NCI-H128 (cell line): ENCODE data around the gene GCAT.
A peak's percentile ranks its signal among the peaks of the same experiment; 100 is the strongest.

Experiments
- DNase-seq: peaks from one replicate; lab custom pipeline; 2025; ENCODE audit not compliant: unreplicated experiment; lab: John Stamatoyannopoulos, UW

The GCAT gene

DNA sequence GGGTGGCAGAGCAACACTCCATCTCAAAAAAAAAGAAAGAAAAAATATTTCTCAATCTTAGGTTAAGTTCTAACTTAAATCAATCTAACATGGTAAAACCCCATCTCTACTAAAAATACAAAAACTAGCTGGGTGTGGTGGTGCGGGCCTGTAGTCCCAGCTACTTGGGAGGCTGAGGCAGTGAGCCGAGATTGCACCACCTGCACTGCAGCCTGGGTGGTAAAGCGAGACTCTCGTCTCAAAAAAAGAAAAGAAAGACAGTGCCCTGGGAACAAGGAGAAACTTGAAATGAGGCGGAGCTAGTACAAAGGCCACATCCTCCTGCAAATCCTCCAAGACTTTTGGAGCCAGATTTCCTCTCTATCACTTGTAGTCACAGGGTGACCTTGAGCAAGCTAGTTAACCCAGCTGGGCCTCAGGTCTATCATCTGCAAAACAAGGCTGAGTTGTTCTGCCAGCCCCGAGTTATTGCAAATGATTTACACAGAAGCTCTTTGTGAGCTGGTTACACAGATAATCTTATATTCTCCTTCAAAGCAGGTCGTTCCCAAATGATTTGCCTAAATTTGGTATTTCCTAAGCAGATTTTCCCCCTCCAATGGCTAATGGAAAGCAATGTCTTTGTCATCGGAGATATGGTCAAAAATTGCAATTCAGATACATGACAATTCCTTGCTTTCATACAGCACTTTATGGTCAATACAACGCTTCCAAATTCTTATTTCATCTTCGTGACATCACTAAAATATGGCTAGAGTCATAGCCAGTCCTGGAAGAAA, 34.5 kb downstream of the GCAT start:
- no peak for DNase-seq

DNA sequence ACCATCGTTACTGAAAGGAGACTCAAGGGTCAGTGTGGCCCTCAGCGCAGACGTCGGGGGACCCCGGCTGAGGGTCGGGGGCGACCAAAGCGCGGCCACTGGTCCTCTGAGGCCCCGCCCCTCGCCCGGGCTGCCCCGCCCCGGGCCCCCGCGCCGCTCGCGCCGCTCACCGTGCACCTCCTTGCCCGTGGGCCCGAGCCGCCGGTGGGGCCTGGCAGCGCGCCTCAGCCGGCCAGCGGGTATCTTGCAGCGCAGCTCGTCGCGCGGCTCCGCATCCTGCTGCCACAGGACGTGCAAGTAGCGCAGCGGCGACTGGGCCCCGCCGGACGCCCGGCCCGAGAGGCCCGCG, 36.0 kb downstream of the GCAT start:
- DNase-seq: no peak

DNA sequence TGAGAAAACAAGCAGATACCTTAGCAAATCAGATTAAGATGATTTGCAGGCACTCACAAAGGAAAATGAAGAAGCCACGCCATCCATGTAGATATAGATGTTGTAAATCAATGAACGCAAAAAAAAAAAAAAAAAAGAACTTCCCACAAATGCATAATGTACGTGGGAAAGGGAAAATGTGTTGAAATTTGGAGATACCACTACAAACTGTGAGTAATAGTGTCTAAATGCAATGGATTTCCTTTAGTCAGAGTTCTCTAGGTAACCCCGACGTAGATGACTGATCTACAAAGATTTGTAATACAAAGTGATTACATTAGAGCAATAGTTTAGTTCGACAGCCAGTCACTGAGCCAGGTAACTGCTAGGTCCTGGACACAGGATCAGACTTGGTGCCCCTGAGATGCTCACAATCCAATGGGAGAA, 37.2 kb downstream of the GCAT start:
- DNase-seq: no peak

DNA sequence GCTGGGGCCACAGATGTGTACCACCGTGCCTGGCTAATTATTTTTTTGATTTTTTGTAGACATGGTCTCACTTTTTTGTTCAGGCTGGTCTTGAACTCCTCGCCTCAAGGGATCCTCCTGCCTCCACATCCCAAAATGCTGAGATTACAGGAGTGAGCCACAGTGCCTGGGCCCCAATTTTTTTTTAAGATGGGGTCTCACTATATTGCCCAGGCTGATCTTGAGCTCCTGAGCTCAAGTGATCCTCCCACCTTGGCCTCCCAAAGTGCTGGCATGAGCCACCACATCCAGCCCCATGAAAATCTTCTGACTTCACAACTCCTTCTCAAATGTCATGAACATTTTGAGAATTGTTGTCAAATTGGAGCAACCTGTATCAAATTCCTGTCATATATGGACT, 38.7 kb downstream of the GCAT start:
- DNase-seq: no peak

DNA sequence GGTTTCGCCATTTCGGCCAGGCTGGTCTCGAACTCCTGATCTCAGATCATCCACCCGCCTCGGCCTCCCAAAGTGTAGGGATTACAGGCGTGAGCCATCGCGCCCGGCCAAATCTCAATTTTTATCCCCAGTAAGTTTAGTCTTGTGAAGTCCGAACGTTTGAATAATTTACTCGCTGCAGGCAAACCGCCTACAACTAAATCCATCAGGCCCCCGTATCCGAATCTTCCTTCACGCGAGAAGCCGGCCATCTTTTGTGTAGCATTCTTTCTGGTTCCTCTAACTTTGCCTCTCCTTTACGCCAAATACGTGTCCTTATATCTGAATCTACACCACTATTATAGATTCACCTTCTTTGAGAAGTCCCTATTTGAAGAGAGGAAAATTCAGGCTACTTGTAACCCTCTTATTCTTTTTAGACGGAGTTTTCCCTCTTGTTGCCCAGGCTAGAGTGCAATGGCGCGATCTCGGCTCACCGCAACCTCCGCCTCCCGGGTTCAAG, 40.9 kb downstream of the GCAT start:
- DNase-seq: no peak

DNA sequence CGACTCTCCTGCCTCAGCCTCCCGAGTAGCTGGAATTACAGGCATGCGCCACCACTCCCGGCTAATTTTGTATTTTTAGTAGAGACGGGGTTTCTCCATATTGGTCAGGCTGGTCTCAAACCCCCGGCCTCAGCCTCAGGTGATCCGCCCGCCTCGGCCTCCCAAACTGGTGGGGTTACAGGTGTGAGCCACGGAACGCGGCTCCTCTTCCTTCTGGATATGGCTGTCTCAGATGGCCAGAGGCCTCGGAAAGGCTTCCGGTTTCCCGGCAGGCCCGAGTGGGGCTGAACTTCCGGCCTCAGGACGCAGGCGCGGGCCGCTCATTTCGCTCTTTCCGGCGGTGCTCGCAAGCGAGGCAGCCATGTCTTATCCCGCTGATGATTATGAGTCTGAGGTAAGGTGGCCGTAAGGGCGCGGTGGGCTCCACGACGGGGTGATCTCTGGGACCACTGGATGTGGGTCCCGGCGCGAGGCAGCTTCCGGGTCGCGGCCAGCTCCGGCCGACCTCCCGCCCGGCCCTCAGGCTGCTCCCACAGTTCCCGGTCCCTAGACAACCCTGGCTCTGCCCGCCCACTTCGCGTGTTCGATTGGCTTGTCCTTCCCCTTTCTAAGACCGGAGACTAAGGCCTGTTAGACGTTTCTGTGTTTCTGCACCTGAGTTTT, 41.5 kb downstream of the GCAT start, which contains the start of gene EIF3L:
Gene EIF3L (plus strand): TSS at position 331 of the 663 bp plus-strand sequence. CDS start 31 bp downstream, at position 362.
- DNase-seq: peak; percentile 19

DNA sequence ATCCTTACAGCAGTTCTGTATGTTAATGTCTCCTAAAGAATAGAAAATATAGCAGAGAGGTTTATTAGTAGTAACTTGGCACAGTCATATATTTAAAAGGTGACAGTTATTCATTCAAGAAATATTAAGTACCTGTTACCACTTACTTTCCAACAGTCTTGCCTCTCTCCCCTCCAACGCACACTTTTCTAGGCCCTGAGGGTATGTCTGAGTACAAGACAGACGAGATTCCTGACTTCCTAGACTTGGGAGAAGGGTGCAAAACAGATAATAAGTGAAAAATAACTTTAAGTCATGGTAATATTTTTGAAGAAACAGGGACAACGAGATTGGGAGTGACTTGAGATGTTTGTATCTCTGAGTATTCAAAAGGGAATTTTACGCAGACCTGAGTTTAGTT, 43.1 kb downstream of the GCAT start:
- DNase-seq: no peak

DNA sequence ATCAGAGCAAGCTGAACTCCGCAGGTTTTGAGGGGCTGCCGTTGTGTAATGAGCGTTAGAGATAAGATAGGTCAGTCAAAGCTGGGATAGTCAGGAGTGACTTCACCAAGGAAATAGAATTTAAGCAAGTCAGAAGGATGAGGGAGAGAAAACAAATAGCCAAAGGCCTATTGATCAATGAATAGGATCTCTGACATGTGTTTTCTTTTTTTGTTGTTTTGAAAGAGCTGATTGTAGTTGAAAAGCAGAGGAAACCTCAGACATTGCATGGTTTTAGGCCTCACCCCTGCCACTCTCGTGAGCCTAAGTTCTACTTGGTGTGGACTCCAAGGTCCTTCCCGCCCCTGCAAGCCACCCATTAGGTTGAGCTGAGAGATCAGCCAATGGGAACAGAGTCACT, 44.7 kb downstream of the GCAT start:
- no peak for DNase-seq

DNA sequence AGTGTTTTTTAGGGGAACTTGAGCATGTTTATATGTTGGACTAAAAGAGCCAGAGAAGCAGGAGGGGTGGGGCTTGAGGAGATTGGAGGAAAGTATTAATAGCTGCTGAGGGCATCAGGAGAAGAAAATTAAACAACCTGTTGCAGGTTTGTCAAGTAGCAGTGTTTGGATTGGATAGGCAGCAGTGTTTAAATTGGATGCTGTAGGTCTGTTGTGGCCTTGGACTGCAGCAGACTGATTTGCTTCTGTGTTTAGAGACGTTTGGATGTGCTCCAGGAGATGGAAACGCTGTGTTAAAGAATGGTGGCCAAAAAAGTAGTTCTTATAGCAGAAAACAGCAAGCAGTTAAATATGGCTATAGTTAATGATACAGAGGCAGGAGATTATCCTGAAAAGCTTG, 47.2 kb downstream of the GCAT start:
- no peak for DNase-seq

DNA sequence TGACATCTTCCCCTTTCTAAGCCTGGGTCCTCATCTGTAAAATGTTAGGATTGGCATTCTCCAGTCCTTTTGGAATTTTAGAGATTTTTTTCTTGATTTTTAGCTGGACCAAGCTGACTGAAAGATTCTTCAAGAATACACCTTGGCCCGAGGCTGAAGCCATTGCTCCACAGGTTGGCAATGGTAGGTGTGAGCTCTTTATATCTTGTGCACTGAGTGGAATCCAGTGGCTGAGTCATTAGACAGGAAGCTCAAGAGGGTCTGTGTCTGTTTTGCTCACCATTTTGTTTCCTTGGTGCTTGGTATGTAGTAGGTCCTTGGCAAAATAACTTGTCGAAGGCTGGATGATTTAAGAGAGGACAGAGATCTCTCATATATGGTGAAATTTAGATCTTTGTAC, 47.7 kb downstream of the GCAT start:
- DNase-seq: no peak

DNA sequence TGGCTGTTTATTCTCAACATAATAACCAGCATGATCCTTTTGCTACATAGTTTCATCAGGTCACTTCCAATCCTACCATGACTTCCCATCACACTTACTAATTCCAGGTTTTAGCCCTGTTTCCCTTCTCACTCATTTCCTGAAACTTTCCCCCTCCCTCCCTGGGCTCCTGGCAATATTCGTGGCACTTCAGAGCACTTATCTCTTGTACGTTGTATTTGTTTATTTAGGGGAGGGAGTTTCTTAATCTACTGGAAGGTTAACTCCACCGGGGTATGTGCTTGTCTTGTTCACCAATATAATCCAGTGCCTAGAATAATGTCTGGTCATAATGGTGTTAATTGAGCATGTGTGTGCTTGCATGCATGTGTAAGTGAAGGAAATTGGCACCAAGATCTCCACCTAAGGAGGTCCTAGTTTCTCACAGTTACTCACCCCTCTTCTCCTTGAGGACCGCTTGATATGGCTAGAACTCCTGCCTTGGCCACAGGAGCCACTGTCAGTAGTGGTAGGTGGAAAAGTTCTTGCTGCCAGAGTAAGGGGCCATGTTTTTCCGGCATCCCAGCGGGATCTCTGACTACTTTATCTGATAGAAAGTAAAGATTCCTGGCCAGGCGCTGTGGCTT, 53.2 kb downstream of the GCAT start:
- no peak for DNase-seq

DNA sequence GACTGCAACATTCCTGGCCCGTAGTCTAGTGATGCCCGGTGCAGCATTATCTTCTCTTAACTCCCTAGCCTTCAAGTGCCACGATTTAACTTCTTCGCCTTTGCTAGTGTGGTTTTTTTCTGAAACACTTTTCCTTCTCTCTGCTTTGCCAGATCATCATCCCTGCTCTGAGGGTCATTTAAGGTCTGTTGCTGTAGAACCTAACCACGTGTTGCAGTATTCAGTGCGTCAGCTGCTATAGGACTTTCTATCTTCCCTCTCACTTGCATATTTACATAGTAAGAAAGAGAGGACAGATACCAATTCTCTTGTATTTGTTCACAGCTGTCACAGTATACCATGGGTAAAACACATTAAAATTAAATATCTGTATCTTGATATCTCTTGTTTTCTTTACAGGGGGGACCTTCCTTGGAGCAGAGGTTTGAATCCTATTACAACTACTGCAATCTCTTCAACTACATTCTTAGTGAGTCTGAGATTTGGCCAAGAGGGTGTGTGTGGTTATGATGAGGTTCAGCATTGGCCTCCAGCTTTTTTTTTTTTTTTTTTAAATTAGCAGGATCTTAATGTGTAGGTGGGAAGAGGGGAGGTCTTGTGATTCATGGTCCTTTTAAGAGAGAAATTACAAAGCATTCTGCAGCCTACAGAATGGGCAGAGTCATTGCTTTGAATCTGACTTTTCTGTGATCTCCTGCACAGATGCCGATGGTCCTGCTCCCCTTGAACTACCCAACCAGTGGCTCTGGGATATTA, 55.0 kb downstream of the GCAT start:
- no peak for DNase-seq

DNA sequence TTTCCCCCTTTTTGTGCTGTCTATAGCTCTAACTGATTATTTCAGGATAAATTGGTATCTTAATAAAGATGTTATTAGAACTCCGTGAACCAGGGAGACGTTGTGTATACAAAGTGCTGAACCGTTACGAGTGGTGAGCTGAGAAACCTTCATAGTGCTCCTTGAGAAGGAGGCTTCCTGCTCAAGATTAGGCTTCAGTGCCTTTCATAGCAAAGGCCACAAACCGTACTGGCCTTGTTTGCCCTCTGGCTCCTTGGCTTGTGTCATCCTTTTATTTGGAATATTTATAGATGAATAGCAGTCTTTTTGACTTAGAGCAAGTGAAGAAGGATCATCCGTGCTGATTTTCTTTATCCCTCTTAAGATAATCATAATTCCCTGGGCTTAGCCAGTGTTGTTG, 57.8 kb downstream of the GCAT start:
- DNase-seq: no peak
